Small intestine (tissue), 7 donors: ENCODE data around the gene COMMD7. TPM values are rescaled to one million over a fixed set of nuclear protein-coding genes. Genes with fewer than 3 reads are reported as not detected.
A peak's percentile ranks its signal among the peaks of the same experiment; 100 is the strongest.

Experiments used
- DNase-seq, 2 donors: peaks; one replicate each; pipeline versions ENCODE4 v3.0.0 to v3.0.0-alpha.2; 2013
- FAIRE-seq: peaks from 2 replicates; lab custom pipeline; 2012; peaks lifted over from hg19 to GRCh38; lab: Jason Lieb, UNC
- H3K27ac ChIP-seq, 3 donors: one replicate each; pipeline ENCODE4 v1.5.1; 2013; ENCODE audit warnings: low read length in 2 of 3, mild to moderate bottlenecking in 2 of 3, control low read depth in 1 of 3, inconsistent platforms in 1 of 3, low read depth in 1 of 3, moderate library complexity in 1 of 3
- H3K27me3 ChIP-seq, 3 donors: one replicate each; pipeline ENCODE4 v1.6.1; 2013; ENCODE audit warnings: low read length in 3 of 3, inconsistent platforms in 1 of 3; ENCODE audit not compliant: control insufficient read depth in 3 of 3, insufficient read depth in 3 of 3
- H3K36me3 ChIP-seq, 3 donors: one replicate each; pipeline ENCODE4 v1.6.1; 2013; ENCODE audit warnings: low read length in 3 of 3, inconsistent platforms in 1 of 3, low read depth in 1 of 3, mild to moderate bottlenecking in 1 of 3, moderate library complexity in 1 of 3; ENCODE audit not compliant: control insufficient read depth in 3 of 3, insufficient read depth in 2 of 3
- H3K4me1 ChIP-seq, 3 donors: one replicate each; pipeline ENCODE4 v1.6.1; 2013; ENCODE audit warnings: low read length in 2 of 3, inconsistent platforms in 1 of 3, low read depth in 1 of 3, mild to moderate bottlenecking in 1 of 3, moderate library complexity in 1 of 3; ENCODE audit not compliant: control insufficient read depth in 3 of 3, insufficient read depth in 2 of 3
- H3K4me3 ChIP-seq, 3 donors: one replicate each; pipeline ENCODE4 v1.5.1; 2013; ENCODE audit warnings: low read length in 3 of 3, control low read depth in 1 of 3, inconsistent platforms in 1 of 3, low read depth in 1 of 3, mild to moderate bottlenecking in 1 of 3, moderate library complexity in 1 of 3
- H3K9me3 ChIP-seq, 2 donors: one replicate each; pipeline ENCODE4 v1.6.1; 2013; ENCODE audit warnings: low read depth in 1 of 2, low read length in 1 of 2; ENCODE audit not compliant: control insufficient read depth in 2 of 2, insufficient read depth in 1 of 2
- WGBS, 3 donors: extraction: QIAGEN DNeasy Blood & Tissue Kit; methylation state at CpG; one replicate each; pipeline ENCODE4 v1.1.7; 2013; 5-methylcytosine and 5-hydroxymethylcytosine counted together
- polyA plus RNA-seq, 4 donors: library from polyadenylated mRNA; stranded (reverse) in 3 of 4; unstranded in 1 of 4; fragments of 200-250 nt in 3 of 4; fragments of 120-200 nt in 1 of 4; gene quantifications; one replicate each; pipeline versions ENCODE4 v1.2.1 to v1.2.3, GENCODE V29; 2013
- donor health status: healthy with polysubstance abuse.
- donor health status: control.
- donor health status: control.
- donor health status: Bipolar disorder and iron deficiency.
- donor health status: healthy.

The COMMD7 gene
- polyA plus RNA-seq, 4 donors: 24.2 to 42.8 (median 37.9) TPM

- no peak overlapping the region for H3K27ac ChIP-seq
- H3K4me1 ChIP-seq: no peaks in the 10 kb centered on the region
- FAIRE-seq (no peak), DNase-seq (no peak)
- no peak overlapping the region for H3K4me3 ChIP-seq
- H3K9me3 ChIP-seq: no peaks in the 10 kb centered on the region
- no peaks in the 10 kb centered on the region for H3K27me3 ChIP-seq
- H3K36me3 ChIP-seq: peaks cover 0 to 20% (median 0%) of the 10 kb centered on the region in 3 donors
- 93 to 96% (median 94%) methylated on average over 16 of the region's 16 CpGs for WGBS, 3 donors
Measured at GRCh38 chr20:32786059-32786760, 42.9 kb upstream of the COMMD7 start.

GRCh38 chr20:32784369-32785080 is 41.3 kb upstream of the COMMD7 start:
- Histone ChIP-seq H3K36me3 (peaks cover 0 to 26% (median 0%) of the 10 kb centered on the region in 3 donors), H3K4me1 (peaks cover 0 to 4% (median 0%) of the 10 kb centered on the region in 3 donors), H3K4me3 (no peak overlapping the region), H3K9me3 (no peaks in the 10 kb centered on the region), H3K27me3 (no peaks in the 10 kb centered on the region), H3K27ac (no peak overlapping the region)
- DNase-seq (no peak), FAIRE-seq (no peak)
- 91 to 95% (median 92%) methylated on average over 13 of the region's 13 CpGs for WGBS, 3 donors

GRCh38 chr20:32780749-32781655 is 37.7 kb upstream of the COMMD7 start:
- no peak overlapping the region for H3K4me3 ChIP-seq
- DNase-seq: peak in 1 of 2 donors; percentile 41
- H3K27ac ChIP-seq: no peak overlapping the region
- H3K36me3 ChIP-seq: peaks cover 0 to 18% (median 0%) of the 10 kb centered on the region in 3 donors
- H3K27me3 ChIP-seq: no peaks in the 10 kb centered on the region
- peaks cover 0 to 11% (median 0%) of the 10 kb centered on the region in 3 donors for H3K4me1 ChIP-seq
- no peaks in the 10 kb centered on the region for H3K9me3 ChIP-seq
- 76 to 81% (median 81%) methylated on average over 18 of the region's 18 CpGs for WGBS, 3 donors
- no peak for FAIRE-seq

- 93 to 96% (median 95%) methylated on average over 16 of the region's 16 CpGs for WGBS, 3 donors
- Histone ChIP-seq H3K4me1 (peaks cover 0 to 11% (median 0%) of the 10 kb centered on the region in 3 donors), H3K27me3 (no peaks in the 10 kb centered on the region), H3K36me3 (peaks cover 0 to 17% (median 0%) of the 10 kb centered on the region in 3 donors), H3K4me3 (no peak overlapping the region), H3K9me3 (no peaks in the 10 kb centered on the region), H3K27ac (no peak overlapping the region)
- FAIRE-seq: no peak
- DNase-seq: no peak
Measured at GRCh38 chr20:32780278-32780677, 37.0 kb upstream of the COMMD7 start.

DNA sequence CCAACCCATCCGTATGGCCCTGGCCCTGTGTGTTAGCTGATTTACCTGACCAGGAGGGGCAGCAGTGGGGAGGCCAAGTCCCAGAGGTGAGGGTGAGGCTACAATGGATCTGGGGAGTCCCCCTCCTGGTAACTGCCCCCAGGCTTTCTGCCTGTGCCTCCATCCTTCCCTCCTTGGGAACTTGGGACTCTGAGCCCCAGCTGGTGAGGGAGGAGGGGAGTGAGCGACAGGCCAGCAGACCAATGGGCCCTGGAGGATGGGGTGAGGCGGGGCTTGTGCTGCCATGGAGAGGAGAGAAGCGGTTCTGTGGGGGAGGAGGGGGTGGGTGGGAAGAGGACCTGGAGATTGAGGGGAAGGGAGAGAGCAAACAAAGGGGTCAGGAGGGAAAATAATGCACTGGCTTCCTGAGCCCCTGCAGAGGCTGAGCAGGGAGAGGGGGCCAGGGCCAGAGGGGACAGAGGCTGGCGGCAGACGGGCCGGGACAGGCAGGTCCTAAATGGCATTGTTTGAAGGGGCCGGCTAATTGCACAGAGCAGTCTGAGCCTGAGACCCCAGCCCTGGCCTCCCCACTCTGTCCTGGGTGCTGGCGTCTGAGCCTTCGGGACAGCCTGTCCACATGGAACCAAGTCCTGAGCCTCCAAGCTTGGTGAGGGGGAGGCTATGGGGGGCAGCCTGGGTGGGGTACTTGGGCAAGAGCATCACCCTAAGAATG is 36.4 kb upstream of the COMMD7 start:
- Histone ChIP-seq H3K27me3 (no peaks in the 10 kb centered on the region), H3K9me3 (no peaks in the 10 kb centered on the region), H3K4me3 (no peak overlapping the region), H3K27ac (no peak overlapping the region), H3K4me1 (peaks cover 0 to 11% (median 0%) of the 10 kb centered on the region in 3 donors), H3K36me3 (peaks cover 0 to 14% (median 0%) of the 10 kb centered on the region in 3 donors)
- 86 to 90% (median 88%) methylated on average over 10 of the region's 10 CpGs for WGBS, 3 donors
- no peak for DNase-seq
- FAIRE-seq: no peak

DNA sequence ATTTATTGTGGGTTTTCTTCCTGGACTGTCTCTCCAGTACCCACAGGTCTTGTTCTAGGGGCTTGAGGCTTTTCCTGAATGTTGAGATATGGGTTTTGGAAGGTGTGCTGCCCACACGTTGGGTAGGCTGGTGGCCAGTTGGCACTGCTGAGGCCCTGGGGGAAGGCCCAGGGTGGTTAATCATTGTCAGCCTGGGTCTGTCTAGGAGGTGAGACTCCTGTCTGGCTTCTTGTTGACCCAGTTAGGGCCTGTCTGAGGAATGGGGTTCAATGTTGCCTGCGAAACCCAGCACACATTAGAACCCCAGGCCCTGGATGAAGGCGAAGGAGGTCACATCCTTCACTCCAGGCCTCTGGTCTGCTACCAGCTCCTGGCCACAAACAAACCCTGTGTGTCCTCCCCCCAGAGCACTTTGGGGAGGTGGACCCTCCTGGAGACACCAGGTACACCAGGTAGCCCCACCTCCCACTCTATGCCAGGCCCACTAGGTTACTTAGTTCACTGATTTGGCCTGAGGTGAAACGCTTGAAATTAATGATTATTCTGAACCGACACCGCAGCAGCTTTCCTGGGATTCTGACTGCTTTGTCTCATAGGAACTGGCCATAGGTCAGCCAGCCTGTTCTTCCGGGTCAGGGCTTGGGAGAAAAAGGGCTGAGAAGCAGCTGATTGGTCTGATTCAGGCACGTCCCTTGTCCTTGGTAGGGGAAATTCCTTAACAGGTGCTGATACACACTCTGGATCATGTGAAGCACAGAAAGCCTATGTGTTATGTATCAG is 34.1 kb upstream of the COMMD7 start:
- H3K9me3 ChIP-seq: no peaks in the 10 kb centered on the region
- DNase-seq: peak in 1 of 2 donors; percentile 28
- peaks cover 0 to 13% (median 0%) of the 10 kb centered on the region in 3 donors for H3K4me1 ChIP-seq
- 76 to 90% (median 78%) methylated on average over 8 of the region's 8 CpGs for WGBS, 3 donors
- H3K36me3 ChIP-seq: peaks cover 0 to 10% (median 0%) of the 10 kb centered on the region in 3 donors
- no peaks in the 10 kb centered on the region for H3K27me3 ChIP-seq
- H3K4me3 ChIP-seq: no peak overlapping the region
- no peak overlapping the region for H3K27ac ChIP-seq
- no peak for FAIRE-seq

DNA sequence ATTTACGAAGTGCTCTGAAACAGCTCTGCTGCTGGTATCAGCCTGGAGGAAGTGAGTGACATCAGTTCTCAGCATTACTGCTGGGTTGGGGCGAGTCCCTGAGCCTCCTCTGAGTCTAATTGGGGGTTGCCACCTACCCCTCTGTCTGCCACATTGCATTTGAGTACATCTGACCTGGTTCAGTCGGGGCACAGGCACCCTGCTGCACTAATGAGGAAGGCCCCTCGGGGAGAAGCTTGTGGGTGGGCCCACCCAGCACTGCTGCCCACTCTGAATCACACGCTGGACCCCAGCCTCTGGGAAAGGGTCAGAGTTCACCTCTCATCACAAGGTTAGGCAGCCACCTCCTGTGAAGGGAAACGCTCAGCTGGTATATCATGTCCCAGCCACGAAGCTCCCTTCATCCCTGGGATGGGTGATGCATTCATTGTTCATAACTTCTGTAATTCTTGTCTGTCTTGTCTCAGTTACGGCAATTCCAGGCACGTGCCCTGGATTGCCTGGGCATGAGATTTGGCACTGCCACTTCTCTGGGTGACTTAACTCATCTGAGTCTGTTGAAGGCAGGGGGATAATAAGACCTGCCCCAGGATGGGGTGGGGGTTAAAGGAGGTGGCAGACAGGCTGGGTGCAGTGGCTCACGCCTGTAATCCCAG is 32.2 kb upstream of the COMMD7 start:
- Histone ChIP-seq H3K9me3 (no peaks in the 10 kb centered on the region), H3K27me3 (no peaks in the 10 kb centered on the region), H3K27ac (no peak overlapping the region), H3K4me1 (peaks cover 0 to 12% (median 0%) of the 10 kb centered on the region in 3 donors), H3K4me3 (no peak overlapping the region), H3K36me3 (peaks cover 0 to 2% (median 0%) of the 10 kb centered on the region in 3 donors)
- 87 to 92% (median 89%) methylated on average over 10 of the region's 10 CpGs for WGBS, 3 donors
- DNase-seq (no peak), FAIRE-seq (no peak)
